CD4-positive, alpha-beta T cell treated with Interleukin-1 beta for 1 hour (primary cell): ENCODE results near the gene FERMT3.
A peak's percentile ranks its signal among the peaks of the same experiment; 100 is the strongest.

ENCODE experiments used
- DNase-seq, 2 donors: peaks; one replicate each; pipeline ENCODE4 v3.0.0-alpha.2; 2020 to 2022

FERMT3 gene

DNA sequence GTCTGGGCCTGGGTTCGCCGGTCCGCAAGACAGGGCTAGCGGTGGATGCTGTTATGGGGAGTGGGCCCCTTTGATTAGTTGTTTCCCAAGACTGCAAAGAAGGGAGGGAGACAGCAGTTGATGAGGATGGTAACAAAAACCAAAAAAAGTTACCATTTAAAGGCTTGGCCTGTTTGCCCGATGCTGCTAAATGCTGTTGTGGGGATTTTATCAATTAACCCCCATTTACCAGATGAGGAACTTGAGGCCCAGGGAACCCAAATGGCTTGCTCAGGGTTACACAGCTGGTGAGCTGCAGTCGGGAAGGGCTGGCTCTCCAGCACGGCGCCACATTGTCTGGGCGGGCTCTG lies 16.1 kb downstream of the FERMT3 start:
- no peak for DNase-seq

DNA sequence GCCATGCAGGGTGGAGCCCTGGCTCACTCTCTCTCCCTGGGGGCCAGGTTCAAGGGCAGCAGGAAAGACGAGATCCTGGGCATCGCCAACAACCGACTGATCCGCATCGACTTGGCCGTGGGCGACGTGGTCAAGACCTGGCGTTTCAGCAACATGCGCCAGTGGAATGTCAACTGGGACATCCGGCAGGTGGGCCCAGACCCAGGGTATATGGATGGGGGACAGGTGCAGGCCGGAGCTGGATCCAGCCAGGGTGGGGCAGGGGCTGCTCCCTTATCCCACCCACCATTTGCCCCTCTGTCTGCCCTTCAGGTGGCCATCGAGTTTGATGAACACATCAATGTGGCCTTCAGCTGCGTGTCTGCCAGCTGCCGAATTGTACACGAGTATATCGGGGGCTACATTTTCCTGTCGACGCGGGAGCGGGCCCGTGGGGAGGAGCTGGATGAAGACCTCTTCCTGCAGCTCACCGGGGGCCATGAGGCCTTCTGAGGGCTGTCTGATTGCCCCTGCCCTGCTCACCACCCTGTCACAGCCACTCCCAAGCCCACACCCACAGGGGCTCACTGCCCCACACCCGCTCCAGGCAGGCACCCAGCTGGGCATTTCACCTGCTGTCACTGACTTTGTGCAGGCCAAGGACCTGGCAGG lies 16.6 kb downstream of the FERMT3 start:
- no peak for DNase-seq

DNA sequence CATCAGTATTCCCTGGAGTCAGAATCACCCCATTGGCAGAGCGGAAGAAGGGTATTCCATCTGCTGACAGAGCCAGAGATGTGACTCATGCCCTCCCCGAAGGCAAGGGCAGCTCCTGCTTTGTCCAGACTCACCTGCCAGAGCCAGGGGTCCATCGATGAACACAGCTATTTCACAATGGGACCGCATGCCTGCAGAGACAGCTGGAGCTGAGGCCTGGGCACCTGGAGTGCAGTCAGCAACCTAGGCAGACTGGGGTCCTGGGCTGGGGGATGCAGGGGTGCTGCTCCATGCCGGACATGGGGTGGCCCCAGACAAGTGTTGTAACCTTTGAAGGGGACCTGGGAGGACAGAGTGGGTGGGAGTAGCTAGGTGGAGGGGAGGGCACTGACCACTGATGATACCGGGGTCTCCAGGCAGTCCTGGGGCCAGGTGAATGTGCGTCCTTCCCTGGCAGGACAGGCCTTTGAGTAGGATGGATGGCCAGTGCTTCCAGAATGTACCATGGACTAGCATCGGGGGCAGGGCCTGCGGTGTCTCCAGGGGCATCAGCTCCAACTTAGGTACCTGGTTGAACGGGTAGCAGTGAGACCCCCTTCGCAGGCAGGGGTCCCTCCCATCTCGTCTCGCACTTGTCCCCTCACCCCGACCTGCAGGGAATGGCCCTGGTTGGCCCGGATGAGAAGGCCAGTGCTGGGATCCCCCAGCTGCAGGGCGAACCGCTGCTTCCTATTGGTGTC lies 17.8 kb downstream of the FERMT3 start:
- no peak for DNase-seq

DNA sequence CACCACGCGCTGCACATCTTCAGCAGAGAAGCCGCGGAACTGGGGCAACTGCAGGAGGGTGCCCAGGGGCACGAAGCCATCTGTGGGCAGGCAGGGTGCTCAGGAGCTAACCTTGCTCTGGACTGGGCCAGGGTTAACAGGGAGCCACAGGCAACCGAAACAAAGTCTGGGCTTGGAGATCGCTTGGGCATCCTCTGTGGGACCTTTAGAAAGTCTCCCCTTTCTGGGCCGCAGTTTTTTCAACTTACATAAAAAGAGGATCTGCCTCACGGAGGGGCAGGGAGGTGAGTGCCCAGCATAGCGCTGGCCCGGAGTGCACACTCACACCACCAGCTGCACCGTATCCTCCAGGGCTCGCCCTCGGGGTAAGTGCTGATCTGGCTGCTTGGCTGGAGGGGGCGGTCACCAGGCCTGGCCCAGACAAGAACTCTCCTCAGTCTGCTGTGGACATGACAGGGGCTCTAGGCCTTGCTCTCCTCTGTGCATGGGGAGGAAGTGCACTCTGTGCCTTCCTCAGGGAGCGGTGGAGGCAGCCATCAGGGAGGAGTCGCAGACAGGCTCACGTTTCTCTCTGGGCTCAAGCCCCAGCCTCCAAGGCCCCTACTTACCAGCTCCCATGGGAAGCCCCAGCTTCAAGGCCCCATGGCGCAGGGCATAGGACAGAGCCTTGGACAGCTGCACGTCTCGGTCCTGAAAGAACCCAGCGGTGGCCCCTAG lies 18.5 kb downstream of the FERMT3 start:
- DNase-seq = no peak

DNA sequence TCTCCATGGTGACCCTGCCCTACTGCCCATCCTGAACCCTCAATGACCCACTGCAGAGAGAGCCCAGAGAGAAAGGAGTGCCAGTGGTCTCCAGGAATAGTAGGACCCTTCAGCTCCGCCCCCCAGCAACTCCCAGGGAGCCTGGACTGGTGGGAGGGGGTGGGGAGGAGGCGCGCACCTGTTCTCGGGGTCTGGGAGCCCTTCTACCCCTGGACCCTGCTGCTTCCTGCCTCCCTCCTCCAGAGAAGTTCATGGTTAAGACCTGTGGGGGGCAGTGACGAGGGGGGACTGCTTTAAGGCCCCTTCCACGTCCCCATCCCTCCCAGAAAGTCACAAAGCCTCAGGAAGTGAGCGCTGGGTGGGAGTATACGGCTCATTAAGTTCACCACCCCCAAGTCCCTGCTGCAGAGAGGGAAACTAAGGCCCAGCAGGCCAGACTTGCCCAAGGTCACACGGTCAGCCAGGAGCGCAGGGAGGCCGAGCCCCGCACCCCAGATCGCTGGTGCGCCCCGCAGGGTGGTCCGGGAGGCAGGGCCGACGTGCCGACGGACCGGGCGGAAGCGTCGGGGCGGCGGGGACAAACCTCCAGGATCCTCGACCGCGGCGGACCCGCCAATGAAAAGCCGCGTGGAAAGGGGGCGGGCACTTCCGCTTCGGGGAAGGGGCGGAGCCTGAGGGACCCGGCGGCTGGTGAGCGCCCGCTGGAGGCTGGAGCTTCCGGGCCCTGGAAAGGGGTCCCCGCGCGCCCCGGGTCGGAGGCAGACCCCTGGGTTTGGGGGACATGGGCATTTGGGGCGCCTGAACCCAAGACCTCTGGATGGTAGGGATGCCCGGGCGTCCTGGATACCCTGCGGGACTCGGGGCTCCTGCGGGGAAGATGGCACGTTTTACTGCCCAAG lies 19.3 kb downstream of the FERMT3 start, which contains the start of the genes NUDT22 and TRPT1:
TSS of gene NUDT22 (plus strand) at position 667 of the 899 bp plus-strand sequence. CDS start 379 bp downstream, outside the sequence.
TSS of gene TRPT1 (minus strand) at position 579 of the 899 bp plus-strand sequence. CDS start at position 253, 326 bp downstream.
- DNase-seq = peak; percentile 86 to 88

DNA sequence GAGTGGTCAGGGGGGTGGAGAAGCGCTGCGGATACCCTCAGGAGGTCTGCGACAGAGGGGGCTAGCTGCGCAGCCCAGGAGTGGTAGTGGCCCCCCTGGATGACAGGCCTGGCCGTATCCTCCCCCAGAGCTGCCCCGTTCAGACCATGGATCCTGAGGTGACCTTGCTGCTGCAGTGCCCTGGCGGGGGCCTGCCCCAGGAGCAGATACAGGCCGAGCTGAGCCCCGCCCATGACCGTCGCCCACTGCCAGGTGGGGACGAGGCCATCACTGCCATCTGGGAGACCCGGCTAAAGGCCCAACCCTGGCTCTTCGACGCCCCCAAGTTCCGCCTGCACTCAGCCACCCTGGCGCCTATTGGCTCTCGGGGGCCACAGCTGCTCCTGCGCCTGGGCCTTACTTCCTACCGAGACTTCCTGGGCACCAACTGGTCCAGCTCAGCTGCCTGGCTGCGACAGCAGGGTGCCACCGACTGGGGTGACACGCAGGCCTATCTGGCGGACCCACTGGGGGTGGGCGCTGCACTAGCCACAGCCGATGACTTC lies 20.1 kb downstream of the FERMT3 start:
- DNase-seq = peak; percentile 69 to 70

DNA sequence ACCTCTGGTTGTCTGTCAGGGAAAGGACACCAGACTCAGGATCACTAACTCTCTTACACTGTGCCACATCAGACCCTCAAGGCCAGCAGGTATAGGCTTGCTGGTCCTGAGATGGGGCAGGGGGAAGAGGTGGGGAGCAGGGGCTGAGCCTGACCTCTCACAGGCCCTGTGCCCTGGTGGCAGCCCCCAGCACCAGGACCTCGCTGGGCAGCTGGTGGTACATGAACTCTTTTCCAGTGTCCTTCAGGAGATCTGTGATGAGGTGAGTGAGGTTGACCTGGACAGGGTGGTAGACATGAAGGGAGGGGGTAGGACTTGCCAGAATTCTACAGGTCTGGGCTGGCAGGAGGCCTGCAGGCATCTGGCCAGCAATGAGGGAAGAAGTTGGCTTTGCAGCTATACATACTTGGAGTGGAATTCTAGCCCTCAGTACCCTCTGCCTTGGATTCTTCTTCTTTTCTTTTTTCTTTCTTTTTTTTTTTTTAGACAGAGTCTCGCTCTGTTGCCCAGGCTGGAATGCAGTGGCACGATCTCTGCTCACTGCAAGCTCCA lies 21.0 kb downstream of the FERMT3 start:
- DNase-seq = no peak

DNA sequence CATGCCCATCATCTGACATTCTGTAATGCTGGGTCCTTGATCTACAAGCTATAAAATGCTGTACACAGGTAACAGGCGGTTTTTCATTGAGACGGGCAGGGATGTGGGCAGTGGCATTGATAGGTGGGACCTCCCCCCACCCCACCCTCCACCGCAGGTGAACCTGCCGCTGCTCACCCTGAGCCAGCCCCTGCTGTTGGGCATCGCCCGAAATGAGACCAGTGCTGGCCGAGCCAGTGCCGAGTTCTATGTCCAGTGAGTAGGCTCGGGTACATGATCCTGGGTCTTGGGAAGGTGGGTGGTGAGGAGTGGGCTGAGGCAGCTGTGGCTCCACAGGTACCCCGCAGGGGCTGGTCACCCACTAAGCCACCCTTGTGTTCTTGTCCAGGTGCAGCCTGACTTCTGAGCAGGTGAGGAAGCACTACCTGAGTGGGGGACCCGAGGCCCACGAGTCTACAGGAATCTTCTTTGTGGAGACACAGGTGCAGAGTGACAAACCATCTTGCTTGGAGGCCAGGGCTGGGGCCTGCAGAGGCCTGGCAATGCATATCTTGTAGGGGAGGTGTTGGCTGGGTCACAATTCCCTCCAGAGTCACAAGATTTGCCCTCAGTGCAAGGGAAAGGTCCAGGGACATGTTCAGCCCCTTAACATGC lies 22.7 kb downstream of the FERMT3 start:
- no peak for DNase-seq

DNA sequence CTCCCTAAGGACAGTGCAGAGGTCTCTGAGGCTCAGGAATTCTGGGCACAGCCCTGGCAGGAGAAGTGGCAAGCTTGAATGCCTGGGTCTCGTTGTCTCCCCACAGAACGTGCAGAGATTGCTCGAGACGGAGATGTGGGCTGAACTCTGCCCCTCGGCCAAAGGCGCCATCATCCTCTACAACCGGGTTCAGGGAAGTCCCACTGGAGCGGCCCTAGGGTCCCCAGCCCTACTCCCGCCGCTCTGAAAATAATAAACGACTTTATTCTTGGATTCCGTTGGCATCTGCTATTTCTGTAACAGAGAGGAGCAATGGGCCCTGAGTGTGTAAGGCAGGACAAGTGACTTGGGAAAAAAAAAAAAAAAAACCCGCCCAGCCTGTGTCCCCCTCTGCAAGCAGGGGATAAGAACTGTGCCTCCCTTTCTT lies 23.2 kb downstream of the FERMT3 start:
- no peak for DNase-seq

DNA sequence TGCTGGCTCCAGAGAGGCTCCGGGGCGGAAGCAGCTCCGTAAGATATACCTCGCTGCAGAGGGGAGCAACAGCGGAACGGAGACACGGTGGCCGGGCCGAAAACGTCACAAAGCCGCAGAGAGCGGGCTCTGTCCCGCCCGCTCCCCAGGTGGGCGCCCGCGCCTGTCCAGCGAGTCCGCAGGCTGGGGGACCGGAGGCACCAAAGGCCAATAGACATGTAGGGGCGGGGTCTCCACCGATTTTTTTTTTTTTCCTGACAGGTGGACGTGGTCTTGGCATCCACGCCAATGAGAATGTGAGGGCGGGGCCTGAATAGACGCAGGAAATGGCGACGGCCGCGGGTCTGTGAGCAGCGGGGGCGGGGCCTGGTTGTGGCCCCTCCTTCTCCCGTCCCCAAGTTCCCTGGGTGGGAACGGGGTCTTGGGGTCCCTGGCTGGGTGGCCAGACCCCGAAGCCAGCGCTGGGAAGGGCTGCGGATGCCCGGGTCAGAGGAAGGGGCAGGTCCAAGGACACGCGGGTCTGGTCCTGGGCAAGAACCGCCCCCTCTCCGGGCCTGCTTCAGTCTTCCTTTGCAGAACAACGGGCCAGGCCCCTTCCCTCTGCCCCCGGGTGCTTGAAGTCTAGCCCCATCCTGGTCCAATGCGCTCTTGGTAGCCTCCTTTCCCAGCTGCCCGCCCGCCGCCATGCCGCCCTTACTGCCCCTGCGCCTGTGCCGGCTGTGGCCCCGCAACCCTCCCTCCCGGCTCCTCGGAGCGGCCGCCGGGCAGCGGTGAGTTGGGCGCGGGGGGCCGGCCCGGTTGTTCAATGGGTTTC lies 23.9 kb downstream of the FERMT3 start, which contains the start of gene DNAJC4:
TSS of gene DNAJC4 (plus strand) at position 378 of the 814 bp plus-strand sequence. CDS start at position 685, 307 bp downstream.
- peak; percentile 91 for DNase-seq

DNA sequence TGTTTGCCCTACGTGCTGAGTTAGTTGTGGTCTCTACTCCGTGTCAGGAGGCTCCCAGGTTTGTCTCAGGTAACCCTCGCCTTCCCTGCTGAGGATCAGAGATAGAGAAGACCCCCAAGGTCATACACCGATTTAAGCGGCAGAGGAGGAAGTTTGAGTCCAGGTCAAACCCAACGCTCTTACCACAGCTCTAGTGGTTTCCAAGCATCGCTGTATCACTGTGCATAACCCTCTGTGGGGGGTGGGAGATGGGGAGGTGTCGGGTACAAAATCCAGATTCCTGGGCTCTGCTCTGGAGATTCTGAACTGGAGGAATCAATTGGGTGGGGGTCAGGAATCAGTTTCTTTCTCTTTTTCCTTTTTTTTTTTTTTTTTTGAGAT lies 24.5 kb downstream of the FERMT3 start:
- DNase-seq = no peak

DNA sequence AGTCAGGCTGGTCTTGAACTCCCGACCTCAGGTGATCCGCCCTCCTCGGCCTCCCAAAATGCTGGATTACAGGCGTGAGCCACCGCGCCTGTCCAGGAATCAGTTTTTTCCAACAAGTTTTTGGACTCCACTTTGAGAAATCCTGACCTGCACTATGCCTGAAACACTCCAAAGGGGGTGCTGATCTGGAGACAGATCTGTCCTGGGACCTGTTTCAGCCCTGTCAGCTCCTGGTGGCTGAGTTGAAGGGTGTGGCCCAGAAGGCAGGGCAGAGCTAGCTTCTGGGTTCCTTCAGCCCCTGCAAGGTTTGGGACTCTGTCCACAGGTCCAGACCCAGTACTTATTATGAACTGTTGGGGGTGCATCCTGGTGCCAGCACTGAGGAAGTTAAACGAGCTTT lies 25.0 kb downstream of the FERMT3 start:
- no peak for DNase-seq

DNA sequence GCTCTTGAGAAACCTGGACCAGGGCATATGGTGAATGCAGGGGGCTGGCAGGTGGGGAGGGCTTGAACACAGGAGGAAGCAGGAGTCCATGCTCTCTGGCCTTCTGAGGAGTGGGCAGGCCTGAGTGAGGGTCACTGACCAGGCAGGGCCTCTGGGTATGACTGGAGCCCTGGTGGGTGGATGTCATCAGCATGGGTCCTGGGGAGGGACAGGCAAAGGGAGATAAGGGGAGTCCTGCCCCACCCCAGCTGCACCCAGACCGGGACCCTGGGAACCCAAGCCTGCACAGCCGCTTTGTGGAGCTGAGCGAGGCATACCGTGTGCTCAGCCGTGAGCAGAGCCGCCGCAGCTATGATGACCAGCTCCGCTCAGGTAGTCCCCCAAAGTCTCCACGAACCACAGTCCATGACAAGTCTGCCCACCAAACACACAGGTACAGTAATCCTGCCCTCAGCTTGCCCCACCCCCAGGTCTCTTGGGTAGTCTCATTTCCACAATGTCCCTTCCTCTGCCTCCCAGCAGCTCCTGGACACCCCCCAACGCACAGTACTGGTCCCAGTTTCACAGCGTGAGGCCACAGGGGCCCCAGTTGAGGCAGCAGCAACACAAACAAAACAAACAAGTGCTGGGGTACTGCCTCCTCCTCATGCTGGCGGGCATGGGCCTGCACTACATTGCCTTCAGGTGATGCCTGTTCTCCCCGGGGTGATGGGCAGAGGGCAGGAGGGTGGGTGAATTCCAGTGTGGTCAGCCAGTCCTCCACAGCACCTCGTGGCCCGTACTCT lies 25.9 kb downstream of the FERMT3 start:
- DNase-seq = no peak

DNA sequence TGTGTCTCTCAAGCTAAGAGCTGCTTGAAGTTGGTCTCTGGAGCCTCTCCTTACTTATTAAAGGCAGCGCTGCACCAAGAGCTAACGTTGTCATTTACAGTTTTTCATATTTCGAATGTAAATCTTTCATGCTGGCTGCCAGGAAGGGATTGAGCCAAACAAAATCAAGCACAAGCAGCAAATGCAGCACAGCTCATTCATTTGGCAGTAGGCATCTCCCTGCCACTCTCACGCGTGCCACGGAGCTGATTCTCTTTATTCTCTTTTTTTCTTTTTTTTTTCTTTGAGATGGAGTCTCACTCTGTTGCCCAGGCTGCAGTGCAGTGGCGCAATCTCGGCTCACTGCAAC lies 26.4 kb downstream of the FERMT3 start:
- no peak for DNase-seq

DNA sequence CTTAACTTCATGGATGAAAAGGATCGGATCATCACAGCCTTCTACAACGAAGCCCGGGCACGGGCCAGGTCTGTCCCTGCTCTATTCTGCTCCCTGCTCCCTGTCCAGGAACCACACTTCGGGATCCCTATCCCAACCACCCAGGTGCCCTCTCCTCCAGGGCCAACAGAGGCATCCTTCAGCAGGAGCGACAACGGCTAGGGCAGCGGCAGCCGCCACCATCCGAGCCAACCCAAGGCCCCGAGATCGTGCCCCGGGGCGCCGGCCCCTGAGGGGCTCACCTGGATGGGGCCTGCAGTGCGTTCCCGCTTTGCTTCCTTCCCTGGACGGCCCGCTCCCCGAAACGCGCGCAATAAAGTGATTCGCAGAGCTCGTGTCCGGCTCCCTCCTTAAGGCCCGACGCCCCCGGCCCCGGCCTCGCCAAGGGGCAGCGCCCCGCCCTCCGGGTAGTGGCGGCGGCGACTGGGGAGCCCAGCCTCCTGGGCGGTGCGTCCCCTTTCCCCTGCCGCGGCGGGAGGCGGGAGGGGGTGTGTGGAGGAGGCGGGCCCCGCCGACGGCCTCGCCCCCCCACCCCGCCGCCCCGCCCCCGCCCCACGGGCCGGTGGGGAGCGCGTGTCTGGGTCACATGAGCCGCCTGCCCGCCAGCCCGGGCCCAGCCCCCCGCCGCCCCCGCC lies 27.5 kb downstream of the FERMT3 start, which contains the start of gene VEGFB:
TSS of gene VEGFB (plus strand) at position 672 of the 674 bp plus-strand sequence. CDS start 250 bp downstream, outside the sequence.
- DNase-seq = peak; percentile 81

DNA sequence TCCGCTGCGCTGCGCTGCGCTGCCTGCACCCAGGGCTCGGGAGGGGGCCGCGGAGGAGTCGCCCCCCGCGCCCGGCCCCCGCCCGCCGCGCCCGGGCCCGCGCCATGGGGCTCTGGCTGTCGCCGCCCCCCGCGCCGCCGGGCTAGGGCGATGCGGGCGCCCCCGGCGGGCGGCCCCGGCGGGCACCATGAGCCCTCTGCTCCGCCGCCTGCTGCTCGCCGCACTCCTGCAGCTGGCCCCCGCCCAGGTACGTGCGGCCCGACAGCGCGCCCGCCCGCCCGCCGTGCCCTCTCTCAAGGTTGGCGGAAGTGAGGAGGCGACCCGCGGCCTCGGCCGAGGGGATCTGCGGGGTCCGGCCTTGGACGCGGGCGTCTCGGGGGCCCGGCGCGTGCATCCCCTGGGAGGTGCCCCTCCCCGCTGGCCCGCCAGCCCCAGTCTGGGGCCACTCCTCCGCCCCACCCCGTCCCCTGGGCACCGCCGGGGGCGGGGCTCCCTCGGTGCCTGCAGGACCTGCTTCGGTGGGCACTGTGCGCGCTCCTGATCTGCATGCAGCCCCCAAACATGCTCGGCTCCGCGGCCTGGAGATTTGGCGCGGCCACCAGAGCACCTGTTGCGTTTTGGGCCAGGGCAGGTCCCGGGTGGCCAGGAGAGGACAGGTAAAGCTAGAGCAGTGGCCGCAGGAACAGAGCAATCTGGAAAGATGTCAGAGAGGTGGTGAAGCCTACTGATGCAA lies 28.3 kb downstream of the FERMT3 start:
- peak; percentile 45 to 50 for DNase-seq

DNA sequence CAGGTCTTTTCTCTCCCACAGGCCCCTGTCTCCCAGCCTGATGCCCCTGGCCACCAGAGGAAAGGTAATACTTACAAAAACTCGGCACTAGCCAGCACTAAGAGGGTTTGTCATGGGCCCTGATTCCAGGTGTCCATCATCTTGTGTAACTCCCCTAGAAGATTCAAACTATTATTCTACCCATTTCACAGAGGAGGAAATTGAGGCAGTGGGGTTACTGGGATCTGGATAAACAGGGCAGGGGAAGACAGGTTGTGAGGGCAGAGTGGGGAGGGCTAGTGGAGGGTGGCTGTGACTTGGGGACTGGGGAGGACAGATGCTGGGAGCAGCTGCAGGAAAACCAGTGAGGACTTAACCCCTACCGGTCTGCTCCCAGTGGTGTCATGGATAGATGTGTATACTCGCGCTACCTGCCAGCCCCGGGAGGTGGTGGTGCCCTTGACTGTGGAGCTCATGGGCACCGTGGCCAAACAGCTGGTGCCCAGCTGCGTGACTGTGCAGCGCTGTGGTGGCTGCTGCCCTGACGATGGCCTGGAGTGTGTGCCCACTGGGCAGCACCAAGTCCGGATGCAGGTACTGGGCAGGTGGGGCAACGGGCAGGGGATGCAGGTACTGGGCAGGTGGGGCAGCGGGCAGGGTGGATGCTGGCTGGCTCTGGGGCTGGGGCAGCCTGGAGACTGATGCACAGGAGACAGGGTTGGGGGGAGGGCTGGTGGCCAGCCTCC lies 29.1 kb downstream of the FERMT3 start:
- DNase-seq = no peak
